NCI-H2227 (cell line): ENCODE results near the gene CARS1.

ENCODE experiments used
- DNase-seq: peaks from one replicate; lab custom pipeline; 2025; ENCODE audit not compliant: unreplicated experiment; lab: John Stamatoyannopoulos, UW

CARS1 gene

DNA sequence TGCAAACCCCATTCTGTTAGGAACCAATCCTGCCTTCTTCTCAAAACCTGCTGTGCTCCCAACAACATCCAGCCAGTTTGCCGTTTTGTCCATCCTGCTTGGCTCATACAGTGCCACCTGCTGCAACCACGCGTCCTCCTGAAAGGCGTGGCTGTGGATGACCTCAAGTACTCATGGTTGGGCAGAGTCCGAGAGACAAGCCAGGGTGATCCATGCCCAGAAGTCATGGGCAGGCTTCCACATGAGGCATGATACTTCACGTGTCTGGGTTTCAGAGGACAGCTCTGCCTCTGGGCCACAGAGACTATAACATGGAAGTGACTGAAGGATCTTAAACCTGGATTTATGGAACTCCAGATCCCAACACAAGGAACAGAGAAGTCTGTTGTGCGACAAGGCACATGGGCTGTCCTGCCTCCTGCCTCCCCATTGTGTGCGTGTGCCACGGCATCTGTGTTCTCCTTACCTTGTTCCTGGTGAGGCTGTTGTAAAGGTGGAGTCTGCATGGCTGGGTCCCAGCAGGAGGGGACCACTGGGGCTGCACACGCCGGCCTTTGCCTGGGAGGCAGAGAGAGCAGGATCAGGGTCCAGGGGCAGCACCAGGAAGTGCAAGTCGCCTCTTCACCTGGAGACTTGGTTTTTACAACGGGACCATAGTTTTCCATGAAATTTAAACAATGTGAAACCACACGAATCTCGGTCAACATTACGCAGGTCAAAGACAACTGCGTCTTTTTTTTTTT, 15.4 kb downstream of the CARS1 start:
- no peak for DNase-seq

DNA sequence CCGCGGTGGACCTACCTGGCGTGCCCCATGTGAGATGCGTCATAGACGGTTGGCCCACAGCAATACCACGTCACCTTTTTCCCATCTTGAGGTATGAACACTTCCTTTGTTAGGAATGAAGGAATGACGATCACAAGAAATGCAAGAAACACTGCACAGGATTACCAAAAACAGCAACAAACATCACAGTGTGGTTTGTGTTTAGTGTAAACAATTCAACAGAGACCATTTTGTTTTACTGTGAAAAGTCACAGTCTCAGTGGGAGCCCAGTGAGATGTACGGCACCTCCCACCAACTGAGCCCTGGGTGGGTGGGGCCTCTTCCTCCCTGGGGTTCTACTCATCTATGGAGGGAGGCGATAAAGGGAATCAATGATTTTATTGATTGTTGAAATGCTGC, 16.3 kb downstream of the CARS1 start:
- DNase-seq = no peak

DNA sequence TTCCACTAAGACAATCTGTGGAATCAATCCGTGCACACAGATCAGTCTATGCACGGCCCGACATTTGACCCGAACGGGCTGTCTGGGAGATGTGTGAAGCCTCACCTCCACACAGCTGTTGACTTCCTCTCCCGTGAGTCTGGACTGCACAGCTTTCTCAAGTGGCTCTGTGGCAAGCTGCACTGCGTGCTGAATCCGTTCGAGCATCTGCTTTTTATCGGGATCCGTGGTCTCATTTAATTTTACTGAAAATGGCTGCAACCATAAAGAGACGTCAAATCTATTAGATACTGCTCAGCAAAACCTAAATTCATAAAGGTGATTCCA, 19.3 kb downstream of the CARS1 start:
- no peak for DNase-seq

DNA sequence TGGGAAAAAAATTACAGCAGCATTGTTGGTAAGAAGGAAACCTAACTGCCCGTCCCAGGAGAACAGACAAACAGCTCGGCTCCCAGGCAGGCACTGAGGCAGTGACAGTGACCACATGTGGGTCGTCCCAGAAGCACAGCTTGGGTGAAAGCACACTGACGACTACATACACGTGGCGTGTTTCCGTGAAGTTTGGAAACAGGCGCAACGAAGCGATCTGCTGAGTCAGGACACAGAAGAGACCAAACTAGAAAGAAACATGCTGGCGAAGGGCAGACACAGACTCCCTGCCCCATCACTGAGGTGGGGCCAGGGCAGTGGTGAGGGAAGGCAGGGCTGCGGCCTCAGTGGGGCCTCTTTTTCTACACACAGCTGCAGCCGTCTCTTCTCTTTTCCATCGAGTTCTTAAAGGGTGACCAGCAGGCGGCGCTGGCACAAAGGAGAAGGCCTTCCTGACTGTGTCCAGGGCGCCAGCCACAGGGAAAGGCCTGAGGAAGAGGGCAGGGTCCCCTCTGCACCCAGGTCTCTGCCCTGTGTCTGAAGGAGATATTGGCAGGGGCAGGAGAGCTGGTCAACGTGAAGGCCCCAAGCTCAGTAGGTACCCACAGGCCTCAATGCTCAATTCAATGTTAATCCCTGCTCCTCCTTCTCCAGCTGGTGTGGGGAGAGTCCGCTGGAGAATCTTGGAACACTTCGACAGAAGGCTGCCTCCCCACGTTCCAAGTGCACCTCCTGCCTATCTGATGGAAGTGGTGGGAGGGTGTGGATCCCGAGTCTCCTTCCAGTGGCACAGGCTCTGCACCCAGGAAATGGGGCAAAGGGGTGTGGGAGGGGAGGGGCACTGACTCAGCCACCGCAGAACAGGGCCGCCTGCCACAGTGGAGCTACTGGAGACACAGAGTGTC, 19.9 kb downstream of the CARS1 start:
- peak; percentile 88 for DNase-seq

DNA sequence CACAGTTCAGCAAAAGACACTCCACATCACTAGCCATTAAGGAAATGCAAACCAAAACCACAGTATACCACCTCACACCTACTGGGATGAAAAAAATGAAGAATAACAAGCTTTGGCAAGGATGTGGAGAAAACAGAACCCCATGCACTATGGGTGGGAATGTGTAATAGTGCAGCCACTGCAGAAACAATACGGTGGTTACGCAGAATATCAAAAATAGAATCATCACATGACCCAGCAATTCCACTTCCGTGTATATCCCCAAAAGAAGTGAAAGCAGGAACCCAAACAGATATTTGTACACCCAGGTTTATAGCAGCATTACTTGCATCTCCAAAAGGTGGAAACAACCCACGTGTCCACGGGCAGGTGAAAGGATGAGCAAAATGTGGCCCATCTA, 20.8 kb downstream of the CARS1 start:
- DNase-seq = no peak

DNA sequence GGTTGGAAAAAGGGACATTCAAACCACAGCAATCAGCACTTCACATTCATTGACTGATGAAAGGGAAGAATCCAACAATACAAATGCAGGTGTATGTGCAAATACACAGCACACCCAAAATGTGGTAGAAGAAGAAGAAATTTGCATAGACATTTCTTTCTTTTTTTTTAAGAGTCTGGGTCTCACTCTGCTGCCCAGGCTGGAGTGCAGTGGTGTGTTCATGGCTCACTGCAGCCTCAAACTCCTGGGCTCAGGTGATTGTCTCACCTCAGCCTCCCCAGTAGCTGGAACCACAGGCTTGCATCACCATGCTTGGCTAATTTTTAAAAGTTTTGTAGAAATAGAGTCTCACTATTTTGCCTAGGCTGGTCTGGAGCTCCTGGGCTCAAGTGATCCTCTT, 21.9 kb downstream of the CARS1 start:
- DNase-seq = no peak

DNA sequence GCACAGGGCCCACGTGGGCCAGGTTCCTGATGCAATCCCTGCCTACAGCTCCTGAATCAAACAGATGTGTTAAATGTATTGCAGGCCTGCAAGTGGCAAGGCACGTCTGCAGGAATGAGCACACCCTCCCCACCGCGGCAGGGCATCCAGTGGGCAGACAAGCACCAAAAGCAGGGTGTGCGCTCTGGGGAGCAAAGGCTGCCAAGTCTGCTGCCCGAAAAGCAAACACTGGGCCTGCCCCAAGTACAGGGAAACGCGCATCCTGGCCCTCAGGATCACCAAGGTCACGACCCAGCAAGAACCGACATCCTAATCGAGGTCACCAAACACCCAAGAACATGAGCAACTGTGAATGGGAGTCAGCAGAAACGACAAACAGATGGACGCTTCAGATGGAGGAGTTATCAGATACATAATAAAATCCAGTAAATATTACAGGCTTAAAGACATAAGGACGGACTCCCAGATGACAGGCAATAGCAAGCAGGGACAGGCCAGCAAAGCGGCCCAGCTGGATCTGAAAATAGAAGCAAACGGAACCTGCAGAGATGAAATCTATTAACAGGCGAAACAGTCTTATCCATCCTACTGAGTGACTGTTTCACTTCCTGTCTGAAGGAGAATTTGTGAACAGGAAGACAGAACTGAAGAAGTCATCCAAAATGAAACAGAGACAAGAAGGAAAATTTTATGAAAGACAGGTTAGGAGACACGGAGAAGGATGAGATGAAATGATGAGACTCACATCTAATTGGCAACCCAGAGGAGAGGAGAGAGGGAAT, 26.7 kb downstream of the CARS1 start:
- no peak for DNase-seq

DNA sequence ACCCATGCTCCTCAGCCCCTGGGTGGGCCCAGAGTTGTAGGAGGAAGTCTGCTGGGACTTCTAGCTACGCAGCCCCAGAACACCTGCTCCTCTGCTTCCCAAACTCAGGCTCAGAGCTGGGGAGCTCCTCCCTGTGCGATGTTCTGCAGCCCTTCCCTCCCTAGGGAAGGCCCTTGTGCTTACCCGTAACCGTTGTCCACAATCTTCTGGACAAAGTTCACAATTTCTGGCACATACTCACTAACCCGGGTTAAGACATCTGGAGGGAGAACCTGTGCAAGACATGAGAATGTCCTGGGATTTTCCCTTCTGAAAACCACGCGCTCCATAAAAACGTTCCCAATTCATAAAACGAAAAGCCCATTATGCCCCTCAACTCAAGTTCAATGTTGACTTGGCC, 28.4 kb downstream of the CARS1 start:
- DNase-seq = no peak

DNA sequence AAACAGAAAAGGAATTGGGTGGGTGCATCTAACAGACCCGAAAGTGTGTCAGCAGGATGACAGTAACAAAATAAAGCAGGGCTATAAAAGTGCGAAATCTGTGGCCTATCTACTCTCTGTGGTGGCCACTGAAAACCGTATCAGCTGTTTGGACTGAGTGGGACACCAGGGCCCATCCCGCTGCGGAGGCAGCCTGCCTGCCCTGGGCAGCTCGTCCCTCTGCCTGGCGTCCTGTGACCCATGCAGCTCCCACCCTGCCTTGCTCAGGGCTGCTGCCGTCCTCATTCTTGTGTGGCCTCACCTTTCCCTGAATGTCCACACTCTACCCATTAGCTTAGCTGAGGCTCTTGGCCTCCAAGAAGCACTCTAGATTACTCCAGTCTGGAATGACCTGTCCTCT, 30.4 kb downstream of the CARS1 start:
- no peak for DNase-seq

DNA sequence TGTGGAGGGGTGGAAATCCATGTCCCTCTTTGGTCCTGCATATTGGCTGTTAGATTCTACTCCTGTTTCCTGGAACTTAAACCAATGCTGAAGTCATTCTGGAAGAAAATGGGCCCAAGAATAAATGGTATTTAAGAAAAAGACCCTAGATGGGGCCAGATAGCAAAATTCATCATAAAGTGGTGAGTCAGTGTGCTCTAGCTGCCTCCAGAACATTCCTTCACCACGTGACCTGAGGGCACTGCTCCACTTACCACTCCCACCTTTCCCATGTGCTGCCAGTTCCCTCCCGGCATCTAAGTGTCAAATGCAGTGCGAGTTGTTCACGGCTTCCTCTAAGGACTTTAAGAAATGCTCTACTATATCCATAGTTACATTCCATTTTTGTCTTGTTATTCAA, 34.2 kb downstream of the CARS1 start:
- DNase-seq = no peak

DNA sequence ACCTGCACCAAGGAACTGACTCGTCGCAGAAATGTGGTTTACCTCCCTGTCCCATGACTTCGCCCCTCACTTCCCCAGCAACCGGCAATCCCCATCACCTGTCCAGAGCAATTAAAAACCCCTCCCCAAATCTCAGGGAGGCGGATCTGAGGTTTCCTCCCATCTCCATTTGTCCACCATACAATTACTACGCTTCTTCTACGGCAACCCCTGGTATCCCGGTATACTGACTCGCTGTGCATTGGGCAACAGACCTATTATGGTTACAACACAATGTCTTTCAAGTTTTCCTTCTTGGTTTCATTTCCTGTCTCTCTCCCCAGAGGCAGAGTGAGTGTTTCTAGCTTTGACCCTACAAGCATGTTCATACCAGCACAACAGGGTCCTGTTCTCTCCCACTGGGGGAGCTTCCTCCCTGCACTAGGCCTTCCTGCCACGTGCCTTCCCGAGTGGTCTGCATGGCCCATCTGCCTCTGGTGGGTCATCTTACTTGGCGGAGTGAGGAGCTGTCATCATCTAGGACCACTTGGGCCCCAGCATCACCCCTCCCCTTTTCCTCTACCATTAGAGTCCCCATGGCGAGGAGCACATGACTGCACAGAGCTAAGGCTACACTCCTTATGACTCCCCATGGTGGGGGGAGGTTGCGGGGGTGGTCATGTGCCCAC, 34.8 kb downstream of the CARS1 start:
- no peak for DNase-seq

DNA sequence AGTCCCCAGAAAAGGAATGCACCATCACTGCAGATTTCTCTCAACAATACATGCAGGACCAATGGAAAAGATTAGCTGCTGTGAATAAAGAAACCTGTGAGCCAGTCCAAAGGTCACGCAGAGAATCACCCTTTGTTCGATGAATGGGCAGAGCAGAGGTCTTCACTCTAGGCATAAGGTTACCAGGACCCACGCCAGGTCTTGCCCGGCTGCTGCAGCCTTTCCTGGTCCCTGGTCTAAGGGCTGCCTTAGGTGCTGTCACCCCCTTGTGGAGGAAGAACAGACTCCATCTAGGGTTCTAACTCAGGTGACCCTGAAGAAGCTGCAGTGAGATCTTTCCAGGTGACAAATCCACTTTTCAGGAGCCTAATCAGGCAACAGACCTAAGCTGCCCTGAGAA, 36.1 kb downstream of the CARS1 start:
- DNase-seq = peak; percentile 54

DNA sequence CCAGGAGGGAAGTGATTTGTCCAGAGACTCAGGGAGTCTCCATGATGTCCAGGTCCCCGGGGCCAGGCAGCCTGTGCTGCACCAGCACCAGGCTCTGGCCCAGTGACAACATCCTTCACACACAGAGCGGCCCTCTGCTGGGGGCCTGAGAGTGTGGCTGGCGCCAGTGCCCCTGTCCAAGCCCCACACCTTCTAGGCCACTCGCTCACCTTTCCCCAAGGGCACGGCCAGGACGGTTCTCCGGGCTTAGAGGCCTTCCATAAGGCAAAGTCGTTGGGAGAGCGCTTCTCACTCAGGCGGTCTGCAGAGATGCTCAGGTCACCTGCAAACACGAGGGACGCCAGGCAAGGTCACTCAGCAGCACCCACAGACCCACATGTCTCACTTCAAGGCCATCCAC, 37.2 kb downstream of the CARS1 start:
- no peak for DNase-seq

DNA sequence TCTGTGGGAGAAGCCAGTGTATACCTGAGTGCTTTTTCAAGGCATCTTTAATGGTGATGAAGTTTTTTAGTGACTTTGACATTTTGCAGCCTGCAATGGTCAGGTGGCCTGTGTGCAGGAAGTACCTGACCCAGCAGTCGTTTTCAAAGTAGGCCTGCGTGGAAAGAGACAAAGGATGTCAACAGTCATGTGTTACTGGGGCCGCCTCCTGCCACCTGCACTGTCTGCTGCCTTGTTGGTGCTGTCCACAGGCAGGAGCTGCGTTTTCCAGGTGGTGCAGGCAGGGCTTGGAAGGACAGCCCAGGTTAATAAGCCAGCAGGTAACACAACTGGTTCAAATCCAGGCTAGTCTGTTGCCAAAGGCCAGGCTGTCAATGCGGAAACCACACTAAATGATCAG, 38.6 kb downstream of the CARS1 start:
- no peak for DNase-seq

DNA sequence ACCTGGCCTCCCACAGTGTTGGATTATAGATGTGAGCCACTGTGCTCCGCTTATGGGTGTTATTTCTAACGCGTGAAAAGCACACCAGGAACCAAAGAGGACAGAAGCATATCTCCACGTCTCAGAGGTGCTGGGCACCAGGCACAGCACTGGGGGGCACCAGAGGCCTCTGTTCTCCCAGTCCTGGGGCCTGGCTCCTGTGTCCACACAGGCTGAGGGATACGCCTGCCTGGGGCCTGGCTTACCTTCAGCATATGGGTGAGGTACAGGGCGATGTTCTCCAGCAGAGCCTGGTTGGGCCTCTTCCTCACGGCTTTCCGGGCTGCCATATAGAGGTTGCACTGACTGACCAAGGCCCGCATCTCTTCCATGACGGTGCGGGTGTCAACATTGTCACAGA, 40.4 kb downstream of the CARS1 start:
- no peak for DNase-seq

DNA sequence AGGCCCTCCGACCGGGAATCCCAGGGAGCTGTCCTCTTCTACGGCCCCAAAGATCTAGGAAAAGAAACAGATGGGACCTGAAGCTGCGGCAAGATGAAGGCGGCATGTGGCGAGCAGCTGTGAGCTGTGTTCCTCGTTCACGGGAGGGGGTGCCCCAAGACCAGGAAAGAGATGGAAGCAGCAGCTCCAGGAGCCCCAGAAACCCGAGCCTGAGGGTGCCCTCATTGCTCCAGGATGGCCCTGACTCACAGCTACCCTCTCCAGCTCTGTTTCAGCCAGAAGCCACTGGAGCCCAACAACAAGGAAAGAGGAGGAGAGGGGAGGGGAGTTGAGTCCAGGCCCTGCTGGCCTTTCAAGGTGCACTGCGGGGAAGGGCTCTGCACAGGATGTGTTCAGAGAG, 41.4 kb downstream of the CARS1 start:
- DNase-seq = no peak

DNA sequence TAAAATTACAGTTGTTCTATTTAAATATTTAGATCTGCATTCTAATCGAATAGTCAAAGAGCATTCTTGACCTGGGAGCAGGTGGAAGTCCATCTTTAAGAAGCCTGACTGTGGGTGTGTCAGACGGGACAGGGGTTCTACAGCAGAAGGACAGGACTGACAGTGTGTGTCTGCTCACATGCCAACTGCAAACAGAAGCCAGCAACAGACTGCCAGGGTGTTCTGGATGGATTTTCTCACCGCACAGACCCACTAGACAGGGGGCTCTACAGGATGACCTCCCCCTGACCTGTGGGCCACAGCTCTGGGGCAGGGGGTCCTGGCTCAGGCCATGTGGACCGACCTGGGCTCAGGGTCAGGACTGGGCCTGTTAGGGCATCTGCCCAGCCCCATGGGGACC, 42.3 kb downstream of the CARS1 start:
- no peak for DNase-seq

DNA sequence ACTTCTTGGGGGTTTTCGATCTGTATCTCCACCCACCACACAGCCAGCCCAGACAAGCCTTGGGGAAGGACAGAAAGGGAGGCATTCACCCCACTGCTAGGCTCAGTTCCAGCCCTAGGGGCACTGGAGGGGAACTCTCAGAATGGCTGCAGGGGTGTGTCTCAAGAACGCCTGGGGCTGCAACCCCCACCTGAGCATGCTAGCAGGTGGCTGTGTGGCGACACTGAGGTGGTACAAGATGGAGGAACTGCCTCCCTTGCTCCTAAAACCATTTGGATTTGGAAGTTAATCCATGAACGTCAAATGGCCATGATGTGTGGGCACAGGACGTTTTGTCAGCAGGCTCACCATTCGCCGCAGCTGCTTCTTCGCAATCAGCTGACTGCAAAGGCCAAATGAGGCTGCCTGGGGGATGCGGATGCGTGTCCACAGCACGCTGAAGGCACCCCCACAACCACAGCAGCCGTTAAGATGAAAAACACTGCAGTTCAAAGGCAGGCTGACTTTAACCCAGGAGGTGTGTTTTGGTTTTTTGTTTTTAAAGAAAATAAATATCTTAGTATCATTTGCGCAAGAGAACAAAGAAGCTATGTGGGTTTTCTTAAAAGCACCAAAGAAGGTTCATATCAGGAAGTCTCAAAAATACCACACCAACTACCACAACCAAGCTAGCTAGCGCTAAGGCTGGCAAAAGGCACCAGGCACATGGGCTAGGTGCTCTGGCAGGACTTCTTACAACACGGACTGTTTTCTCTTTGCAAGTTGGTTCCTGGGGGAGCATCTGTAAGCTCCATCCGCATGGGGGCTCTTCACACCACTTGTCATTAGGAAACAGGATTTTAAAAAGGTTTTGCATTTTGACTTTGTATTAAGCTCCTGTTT, 42.9 kb downstream of the CARS1 start:
- no peak for DNase-seq

DNA sequence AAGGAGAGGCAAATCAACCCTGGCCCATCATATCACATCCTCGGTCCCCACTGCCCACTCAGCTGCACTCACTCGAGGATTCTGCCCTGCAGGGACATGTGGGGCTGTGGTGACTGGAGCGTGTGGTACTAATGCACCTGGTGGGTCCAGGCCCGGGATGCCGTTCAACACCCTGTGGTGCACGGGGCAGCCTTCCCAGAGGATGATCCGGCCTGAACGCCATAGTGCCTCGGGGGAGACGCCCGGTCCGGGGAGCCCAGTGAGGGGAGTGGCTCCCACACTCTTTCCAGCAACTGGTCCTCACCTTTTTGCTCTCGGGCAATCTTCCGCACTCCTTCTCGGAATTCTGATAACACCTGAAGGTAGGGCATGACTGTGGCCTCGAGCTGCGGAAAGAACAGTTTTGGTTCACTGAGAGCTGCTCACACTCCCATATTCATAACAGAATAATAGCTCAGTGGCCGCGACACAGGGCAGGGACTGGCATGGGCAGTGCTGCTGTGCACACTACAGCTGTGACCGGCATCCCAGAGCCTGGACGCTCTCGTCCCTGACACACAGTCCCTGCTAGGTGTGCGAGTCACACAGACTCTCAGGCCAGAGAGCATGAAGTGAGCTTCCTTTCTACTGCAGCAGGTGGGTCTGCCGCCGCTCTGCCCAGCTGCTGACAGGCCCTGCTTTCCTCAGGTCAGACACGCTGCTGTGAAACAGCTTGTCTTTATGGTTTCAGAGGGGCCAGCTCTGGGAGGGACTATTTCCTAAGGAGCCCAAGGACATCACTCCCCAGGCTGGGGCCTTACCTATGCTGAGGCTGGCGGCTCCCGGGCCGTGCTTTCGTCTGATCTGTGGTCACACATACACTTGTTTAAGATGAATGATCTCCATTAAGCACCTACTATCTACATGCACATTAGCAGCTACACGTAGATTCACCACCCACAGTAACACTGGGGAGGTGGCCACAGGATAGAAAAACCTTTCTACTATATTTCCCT, 45.0 kb downstream of the CARS1 start:
- DNase-seq = no peak
